H1 (cell line): ENCODE results near the gene C12orf56. TPM values are rescaled to one million over a fixed set of nuclear protein-coding genes. Genes with fewer than 3 reads are reported as not detected.

ENCODE experiments used
- EZH2 ChIP-seq: fragments of 200-600 bp; sonication (generic); IDR thresholded peaks from 2 replicates; pipeline ENCODE4 v1.7.1; 2012; ENCODE audit warnings: low read depth, mild to moderate bottlenecking, moderate library complexity, low read length, inconsistent platforms; ENCODE audit not compliant: severe bottlenecking
- HDAC2 ChIP-seq, 2 experiments: fragments of 300-600 bp in 1 of 2; sonication (generic) in 1 of 2; IDR thresholded peaks; 2 replicates each; pipeline ENCODE4 v1.6.1; 2011 to 2012; ENCODE audit warnings: low read depth in 2 of 2, low read length in 2 of 2, mild to moderate bottlenecking in 2 of 2, moderate library complexity in 2 of 2, borderline replicate concordance in 1 of 2, inconsistent platforms in 1 of 2
- MAFK ChIP-seq: IDR thresholded peaks from 2 replicates; pipeline ENCODE4 v1.6.1; 2012; ENCODE audit warnings: low read depth, mild to moderate bottlenecking, improper control_type of control experiment, low read length
- RAD21 ChIP-seq, 2 experiments: IDR thresholded peaks in 1 of 2; conservative IDR thresholded peaks in 1 of 2; 2 replicates each; pipeline ENCODE4 v1.6.1; 2011; ENCODE audit warnings: low read depth in 2 of 2, low read length in 2 of 2, improper control_type of control experiment in 1 of 2, inconsistent platforms in 1 of 2, mild to moderate bottlenecking in 1 of 2, moderate library complexity in 1 of 2
- RFX5 ChIP-seq: IDR thresholded peaks from 2 replicates; pipeline ENCODE4 v1.6.1; 2011; ENCODE audit warnings: low read depth, low read length, improper control_type of control experiment, borderline replicate concordance
- SP4 ChIP-seq: IDR thresholded peaks from 2 replicates; pipeline ENCODE4 v1.6.1; 2012; ENCODE audit warnings: low read length, inconsistent platforms
- TEAD4 ChIP-seq: IDR thresholded peaks from 2 replicates; pipeline ENCODE4 v1.6.1; 2012; ENCODE audit warnings: low read depth, low read length, inconsistent platforms, mixed read lengths
- polyA plus RNA-seq, 7 experiments: library from polyadenylated mRNA; depleted of rRNA in 3 of 7; stranded (reverse) in 5 of 7; unstranded in 2 of 7; fragments of >200 nt in 5 of 7; fragments of 200-250 nt in 2 of 7; gene quantifications; 1 replicate in 5 of 7; 2 replicates in 1 of 7; 4 replicates in 1 of 7; pipeline versions ENCODE4 v1.2.1 to v1.2.3, GENCODE V29; 2011 to 2013; ENCODE audit warnings: missing spikeins in 2 of 7, mixed read lengths in 2 of 7
- total RNA-seq: library from RNA; stranded (reverse); fragmentation: NEBNext Ultra II Directional; extraction: Animal tissue kit (Norgen Biotek cat#: 25700); gene quantifications from 2 replicates; pipeline ENCODE4 v1.2.1, GENCODE V29; 2021

Gene C12orf56
- total and polyA plus RNA-seq, 2 of the 8 experiments (the other 6 are each of a cell fraction or from before 2014, with no cell fraction given): 1.1 to 2.9 TPM

DNA sequence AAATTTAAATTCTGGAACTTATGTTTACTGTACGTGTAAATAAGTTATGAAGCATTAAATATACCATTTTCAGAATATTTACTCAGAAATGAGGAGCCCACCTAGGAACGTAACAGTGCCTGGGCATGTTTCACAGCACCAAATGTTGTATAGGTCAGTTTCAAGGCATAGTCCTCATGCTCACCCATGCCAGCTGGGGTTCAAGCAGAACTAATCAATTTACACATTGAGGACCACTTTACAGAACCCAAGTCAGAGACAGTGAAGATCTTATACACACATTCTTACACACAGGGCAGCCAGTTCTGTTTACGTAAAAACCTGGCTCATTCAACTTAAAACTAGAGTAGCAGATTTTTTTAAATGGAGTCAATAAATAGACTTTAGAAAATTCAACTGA lies 170.5 kb downstream of the C12orf56 start (continued):
- TF ChIP-seq HDAC2 (IDR thresholded peaks at IDR 0.05; ENCODE audit: borderline replicate concordance in 1 of 2, low read depth in 2 of 2, low read length in 2 of 2): no peak
- TF ChIP-seq EZH2: no peak
- TF ChIP-seq RFX5: no peak
- no peak for TF ChIP-seq SP4
- TF ChIP-seq TEAD4: no peak
- no peak for TF ChIP-seq MAFK
- TF ChIP-seq RAD21 (IDR thresholded peaks at IDR 0.05 in 1 of 2, conservative IDR thresholded peaks at IDR 0.05 in 1 of 2; ENCODE audit: low read depth in 2 of 2, low read length in 2 of 2): no peak
